H9 (cell line): ENCODE data around the gene BRAF. TPM values are rescaled to one million over a fixed set of nuclear protein-coding genes. Genes with fewer than 3 reads are reported as not detected.
"Not testable (repeated sequence)": the region's sequence is repeated elsewhere in the genome, so short reads cannot be mapped to it uniquely, and the experiment has no call there.

Experiments
- DNase-seq: peaks from one replicate; pipeline ENCODE4 v3.0.0-alpha.2; 2017
- H2AFZ ChIP-seq: one replicate; pipeline ENCODE4 v1.6.1; 2013; ENCODE audit warnings: mild to moderate bottlenecking, low read length, control low read depth, moderate library complexity
- H2AK5ac ChIP-seq: 2 replicates; pipeline ENCODE4 v1.6.1; 2013; ENCODE audit warnings: low read length, control low read depth, mixed read lengths; ENCODE audit not compliant: insufficient read length
- H2BK120ac ChIP-seq: one replicate; pipeline ENCODE4 v1.6.1; 2013; ENCODE audit warnings: low read depth, mild to moderate bottlenecking, low read length, control low read depth, inconsistent platforms; ENCODE audit not compliant: poor library complexity, severe bottlenecking
- H2BK12ac ChIP-seq: 2 replicates; pipeline ENCODE4 v1.6.1; 2013; ENCODE audit warnings: low read length, control low read depth, mixed read lengths, low read depth; ENCODE audit not compliant: insufficient read length
- H2BK15ac ChIP-seq: 2 replicates; pipeline ENCODE4 v1.6.1; 2013; ENCODE audit warnings: low read depth, low read length, control low read depth
- H2BK20ac ChIP-seq: one replicate; pipeline ENCODE4 v1.6.1; 2013; ENCODE audit warnings: low read depth, mild to moderate bottlenecking, low read length, control low read depth, inconsistent platforms; ENCODE audit not compliant: poor library complexity, severe bottlenecking
- H2BK5ac ChIP-seq: 2 replicates; pipeline ENCODE4 v1.6.1; 2013; ENCODE audit warnings: low read length, control low read depth, mixed read lengths; ENCODE audit not compliant: insufficient read length
- H3K14ac ChIP-seq: 2 replicates; pipeline ENCODE4 v1.6.1; 2013; ENCODE audit warnings: low read length, control low read depth; ENCODE audit not compliant: insufficient read depth
- H3K18ac ChIP-seq: 2 replicates; pipeline ENCODE4 v1.6.1; 2013; ENCODE audit warnings: low read depth, mild to moderate bottlenecking, mixed read lengths, low read length, control low read depth; ENCODE audit not compliant: insufficient read length
- H3K23ac ChIP-seq: 2 replicates; pipeline ENCODE4 v1.6.1; 2013; ENCODE audit warnings: low read length, control low read depth, mixed read lengths, low read depth; ENCODE audit not compliant: insufficient read length
- H3K23me2 ChIP-seq: 2 replicates; pipeline ENCODE4 v1.6.1; 2013; ENCODE audit warnings: low read depth, mild to moderate bottlenecking, mixed read lengths, low read length, control low read depth; ENCODE audit not compliant: insufficient read length, poor library complexity, severe bottlenecking
- H3K27ac ChIP-seq: 2 replicates; pipeline ENCODE4 v1.5.1; 2013; ENCODE audit warnings: low read length, control low read depth, mixed read lengths, low read depth; ENCODE audit not compliant: insufficient read length
- H3K27me3 ChIP-seq: 2 replicates; pipeline ENCODE4 v1.6.1; 2013; ENCODE audit warnings: low read length, control low read depth, inconsistent platforms; ENCODE audit not compliant: insufficient read depth
- H3K4ac ChIP-seq: 2 replicates; pipeline ENCODE4 v1.6.1; 2013; ENCODE audit warnings: low read depth, mild to moderate bottlenecking, control low read depth, inconsistent platforms, low read length, moderate library complexity
- H3K4me1 ChIP-seq: 2 replicates; pipeline ENCODE4 v1.6.1; 2013; ENCODE audit warnings: low read length, control low read depth, inconsistent platforms; ENCODE audit not compliant: insufficient read depth
- H3K4me2 ChIP-seq: 2 replicates; pipeline ENCODE4 v1.6.1; 2013; ENCODE audit warnings: low read length, control low read depth, mixed read lengths; ENCODE audit not compliant: insufficient read length, insufficient read depth
- H3K56ac ChIP-seq: 2 replicates; pipeline ENCODE4 v1.6.1; 2013; ENCODE audit warnings: low read depth, mild to moderate bottlenecking, mixed read lengths, low read length, control low read depth; ENCODE audit not compliant: insufficient read length
- H3K79me1 ChIP-seq: 2 replicates; pipeline ENCODE4 v1.6.1; 2013; ENCODE audit warnings: low read depth, mild to moderate bottlenecking, moderate library complexity, low read length, control low read depth, inconsistent platforms; ENCODE audit not compliant: insufficient read depth, poor library complexity, severe bottlenecking
- H3K79me2 ChIP-seq: 2 replicates; pipeline ENCODE4 v1.6.1; 2013; ENCODE audit warnings: low read length, control low read depth, inconsistent platforms; ENCODE audit not compliant: insufficient read depth
- H3K9ac ChIP-seq: 2 replicates; pipeline ENCODE4 v1.6.1; 2013; ENCODE audit warnings: low read length, control low read depth, mixed read lengths; ENCODE audit not compliant: insufficient read length; ENCODE audit errors: extremely low read depth
- H3K9me3 ChIP-seq: one replicate; pipeline ENCODE4 v1.6.1; 2013; ENCODE audit warnings: low read depth, low read length, inconsistent platforms; ENCODE audit not compliant: control insufficient read depth
- H3T11ph ChIP-seq: one replicate; pipeline ENCODE4 v1.6.1; 2013; ENCODE audit warnings: mild to moderate bottlenecking, low read length, control low read depth, inconsistent platforms
- H4K20me1 ChIP-seq: one replicate; pipeline ENCODE4 v1.6.1; 2013; ENCODE audit not compliant: control insufficient read depth, insufficient read length, insufficient read depth
- H4K5ac ChIP-seq: 2 replicates; pipeline ENCODE4 v1.6.1; 2013; ENCODE audit warnings: low read depth, mild to moderate bottlenecking, mixed read lengths, low read length, control low read depth; ENCODE audit not compliant: insufficient read length
- H4K8ac ChIP-seq: replicated peaks from 2 replicates; pipeline ENCODE4 v1.6.1; 2013; ENCODE audit warnings: low read length, control low read depth, mixed read lengths, low read depth; ENCODE audit not compliant: insufficient read length
- H4K91ac ChIP-seq: 2 replicates; pipeline ENCODE4 v1.6.1; 2013; ENCODE audit warnings: low read depth, mild to moderate bottlenecking, moderate library complexity, mixed read lengths, low read length, control low read depth; ENCODE audit not compliant: insufficient read length
- H3K27ac Mint-ChIP-seq, 3 experiments: 2 replicates in 2 of 3; 3 replicates in 1 of 3; pipeline ENCODE4 v1.8.0; 2020 to 2021; ENCODE audit warnings: mixed read lengths in 3 of 3, mild to moderate bottlenecking in 1 of 3, moderate library complexity in 1 of 3
- H3K27me3 Mint-ChIP-seq: 2 replicates; pipeline ENCODE4 v1.8.0; 2021; ENCODE audit warnings: low read depth, mild to moderate bottlenecking, moderate library complexity, mixed read lengths
- H3K36me3 Mint-ChIP-seq, 3 experiments: 2 replicates in 2 of 3; 3 replicates in 1 of 3; pipeline ENCODE4 v1.8.0; 2020 to 2021; ENCODE audit warnings: low read depth in 3 of 3, mixed read lengths in 3 of 3; ENCODE audit not compliant: insufficient read depth in 1 of 3
- H3K4me1 Mint-ChIP-seq, 2 experiments: 2 replicates each; pipeline ENCODE4 v1.8.0; 2020; ENCODE audit warnings: mixed read lengths in 2 of 2
- H3K4me3 Mint-ChIP-seq, 2 experiments: 2 replicates in 1 of 2; 3 replicates in 1 of 2; pipeline ENCODE4 v1.8.0; 2020 to 2021; ENCODE audit warnings: mild to moderate bottlenecking in 2 of 2, mixed read lengths in 2 of 2, moderate library complexity in 1 of 2
- H3K9me3 Mint-ChIP-seq, 2 experiments: 2 replicates in 1 of 2; 3 replicates in 1 of 2; pipeline ENCODE4 v1.8.0; 2020; ENCODE audit warnings: mild to moderate bottlenecking in 2 of 2, mixed read lengths in 2 of 2, moderate library complexity in 1 of 2
- WGBS: extraction: QIAGEN DNeasy Blood & Tissue Kit; methylation state at CpG from one replicate; pipeline ENCODE4 v1.1.7; 2013; ENCODE audit warnings: missing lambda C conversion rate, low lambda C conversion rate, mixed read lengths; ENCODE audit not compliant: insufficient read length; ENCODE audit errors: extremely low coverage; 5-methylcytosine and 5-hydroxymethylcytosine counted together
- total RNA-seq: library from RNA; stranded (reverse); gene quantifications from 2 replicates; pipeline ENCODE4 v1.2.1, GENCODE V29; 2021
- TF ChIP-seq, protein P1 (sequence below): fragments of 200-600 bp; sonication (generic); conservative IDR thresholded peaks from 3 replicates; pipeline ENCODE4 v1.8.0; 2021; ENCODE audit warnings: antibody characterized with exemption, mild to moderate bottlenecking

The BRAF gene
- total RNA-seq, 1 experiment from 2014 or later = 32.9 TPM

- no peak overlapping the region for H3K23ac ChIP-seq
- H3T11ph ChIP-seq = no peak overlapping the region
- no peaks in the 10 kb centered on the region for H3K4me1 ChIP-seq
- no peak overlapping the region for H4K91ac ChIP-seq
- no peak overlapping the region for H3K4me2 ChIP-seq
- no peak overlapping the region for H3K4ac ChIP-seq
- H2BK15ac ChIP-seq = no peak overlapping the region
- no peak for DNase-seq
- no peak overlapping the region for H3K14ac ChIP-seq
- no peaks in the 10 kb centered on the region for H3K79me1 ChIP-seq
- no CpG with 5 or more reads among the region's 2 CpGs for WGBS
- H3K27ac Mint-ChIP-seq = no peak overlapping the region
- no peaks in the 10 kb centered on the region for H3K4me1 Mint-ChIP-seq
- no peaks in the 10 kb centered on the region for H3K9me3 ChIP-seq
- no peak overlapping the region for H2AK5ac ChIP-seq
- no peak overlapping the region for H3K27ac ChIP-seq
- no peak overlapping the region for H2BK5ac ChIP-seq
- H3K27me3 Mint-ChIP-seq = no peaks in the 10 kb centered on the region; the same call in 1 of the 2 replicates
- no peak overlapping the region for H4K8ac ChIP-seq
- H3K4me3 Mint-ChIP-seq = no peak overlapping the region
- H2AFZ ChIP-seq = no peak overlapping the region
- H2BK120ac ChIP-seq = no peak overlapping the region
- no peak overlapping the region for H3K9ac ChIP-seq
- no peaks in the 10 kb centered on the region for H3K79me2 ChIP-seq
- no peaks in the 10 kb centered on the region for H3K27me3 ChIP-seq
- H2BK12ac ChIP-seq = no peak overlapping the region
- H3K9me3 Mint-ChIP-seq = no peaks in the 10 kb centered on the region
- no peak overlapping the region for H3K18ac ChIP-seq
- H3K36me3 Mint-ChIP-seq = no peaks in the 10 kb centered on the region
- TF ChIP-seq, protein P1, sequence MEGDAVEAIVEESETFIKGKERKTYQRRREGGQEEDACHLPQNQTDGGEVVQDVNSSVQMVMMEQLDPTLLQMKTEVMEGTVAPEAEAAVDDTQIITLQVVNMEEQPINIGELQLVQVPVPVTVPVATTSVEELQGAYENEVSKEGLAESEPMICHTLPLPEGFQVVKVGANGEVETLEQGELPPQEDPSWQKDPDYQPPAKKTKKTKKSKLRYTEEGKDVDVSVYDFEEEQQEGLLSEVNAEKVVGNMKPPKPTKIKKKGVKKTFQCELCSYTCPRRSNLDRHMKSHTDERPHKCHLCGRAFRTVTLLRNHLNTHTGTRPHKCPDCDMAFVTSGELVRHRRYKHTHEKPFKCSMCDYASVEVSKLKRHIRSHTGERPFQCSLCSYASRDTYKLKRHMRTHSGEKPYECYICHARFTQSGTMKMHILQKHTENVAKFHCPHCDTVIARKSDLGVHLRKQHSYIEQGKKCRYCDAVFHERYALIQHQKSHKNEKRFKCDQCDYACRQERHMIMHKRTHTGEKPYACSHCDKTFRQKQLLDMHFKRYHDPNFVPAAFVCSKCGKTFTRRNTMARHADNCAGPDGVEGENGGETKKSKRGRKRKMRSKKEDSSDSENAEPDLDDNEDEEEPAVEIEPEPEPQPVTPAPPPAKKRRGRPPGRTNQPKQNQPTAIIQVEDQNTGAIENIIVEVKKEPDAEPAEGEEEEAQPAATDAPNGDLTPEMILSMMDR = no peak
- H3K23me2 ChIP-seq = no peaks in the 10 kb centered on the region
- H4K5ac ChIP-seq = no peak overlapping the region
- H4K20me1 ChIP-seq = no peaks in the 10 kb centered on the region
- H2BK20ac ChIP-seq = no peak overlapping the region
- H3K56ac ChIP-seq = no peak overlapping the region
These were observed 21.2 kb upstream of the BRAF start for GRCh38 chr7:140945940-140946339.

GRCh38 chr7:140942242-140942641 lies 17.5 kb upstream of the BRAF start:
- H3K9ac ChIP-seq, H3K4me2 ChIP-seq, H2BK20ac ChIP-seq, H3K27me3 Mint-ChIP-seq, H3K4me1 Mint-ChIP-seq, H2AK5ac ChIP-seq, H2AFZ ChIP-seq, DNase-seq, H3K23ac ChIP-seq, H3K14ac ChIP-seq, H3K9me3 ChIP-seq, H2BK5ac ChIP-seq, H4K5ac ChIP-seq, H2BK12ac ChIP-seq, H3K4me1 ChIP-seq, H3K56ac ChIP-seq, H2BK15ac ChIP-seq, H3K4ac ChIP-seq, H3K23me2 ChIP-seq, H3K79me2 ChIP-seq, H3K27ac Mint-ChIP-seq, H4K20me1 ChIP-seq, H3K79me1 ChIP-seq, H3K27me3 ChIP-seq, H4K91ac ChIP-seq, H3K27ac ChIP-seq, H3K4me3 Mint-ChIP-seq, H2BK120ac ChIP-seq, H4K8ac ChIP-seq, H3K36me3 Mint-ChIP-seq, H3K18ac ChIP-seq, H3T11ph ChIP-seq, H3K9me3 Mint-ChIP-seq: not testable (repeated sequence)
- no CpG with 5 or more reads among the region's 5 CpGs for WGBS
